NAMALWA (cell line): Measurements from ENCODE around the gene PCCA.
A peak's percentile ranks its signal among the peaks of the same experiment; 100 is the strongest.
"Not testable (repeated sequence)": the region's sequence is repeated elsewhere in the genome, so short reads cannot be mapped to it uniquely, and the experiment has no call there.

Experiments used
- DNase-seq: peaks from one replicate; pipeline ENCODE4 v3.0.0-alpha.2; 2015; ENCODE audit warnings: low spot score

Gene PCCA, protein sequence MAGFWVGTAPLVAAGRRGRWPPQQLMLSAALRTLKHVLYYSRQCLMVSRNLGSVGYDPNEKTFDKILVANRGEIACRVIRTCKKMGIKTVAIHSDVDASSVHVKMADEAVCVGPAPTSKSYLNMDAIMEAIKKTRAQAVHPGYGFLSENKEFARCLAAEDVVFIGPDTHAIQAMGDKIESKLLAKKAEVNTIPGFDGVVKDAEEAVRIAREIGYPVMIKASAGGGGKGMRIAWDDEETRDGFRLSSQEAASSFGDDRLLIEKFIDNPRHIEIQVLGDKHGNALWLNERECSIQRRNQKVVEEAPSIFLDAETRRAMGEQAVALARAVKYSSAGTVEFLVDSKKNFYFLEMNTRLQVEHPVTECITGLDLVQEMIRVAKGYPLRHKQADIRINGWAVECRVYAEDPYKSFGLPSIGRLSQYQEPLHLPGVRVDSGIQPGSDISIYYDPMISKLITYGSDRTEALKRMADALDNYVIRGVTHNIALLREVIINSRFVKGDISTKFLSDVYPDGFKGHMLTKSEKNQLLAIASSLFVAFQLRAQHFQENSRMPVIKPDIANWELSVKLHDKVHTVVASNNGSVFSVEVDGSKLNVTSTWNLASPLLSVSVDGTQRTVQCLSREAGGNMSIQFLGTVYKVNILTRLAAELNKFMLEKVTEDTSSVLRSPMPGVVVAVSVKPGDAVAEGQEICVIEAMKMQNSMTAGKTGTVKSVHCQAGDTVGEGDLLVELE

DNA sequence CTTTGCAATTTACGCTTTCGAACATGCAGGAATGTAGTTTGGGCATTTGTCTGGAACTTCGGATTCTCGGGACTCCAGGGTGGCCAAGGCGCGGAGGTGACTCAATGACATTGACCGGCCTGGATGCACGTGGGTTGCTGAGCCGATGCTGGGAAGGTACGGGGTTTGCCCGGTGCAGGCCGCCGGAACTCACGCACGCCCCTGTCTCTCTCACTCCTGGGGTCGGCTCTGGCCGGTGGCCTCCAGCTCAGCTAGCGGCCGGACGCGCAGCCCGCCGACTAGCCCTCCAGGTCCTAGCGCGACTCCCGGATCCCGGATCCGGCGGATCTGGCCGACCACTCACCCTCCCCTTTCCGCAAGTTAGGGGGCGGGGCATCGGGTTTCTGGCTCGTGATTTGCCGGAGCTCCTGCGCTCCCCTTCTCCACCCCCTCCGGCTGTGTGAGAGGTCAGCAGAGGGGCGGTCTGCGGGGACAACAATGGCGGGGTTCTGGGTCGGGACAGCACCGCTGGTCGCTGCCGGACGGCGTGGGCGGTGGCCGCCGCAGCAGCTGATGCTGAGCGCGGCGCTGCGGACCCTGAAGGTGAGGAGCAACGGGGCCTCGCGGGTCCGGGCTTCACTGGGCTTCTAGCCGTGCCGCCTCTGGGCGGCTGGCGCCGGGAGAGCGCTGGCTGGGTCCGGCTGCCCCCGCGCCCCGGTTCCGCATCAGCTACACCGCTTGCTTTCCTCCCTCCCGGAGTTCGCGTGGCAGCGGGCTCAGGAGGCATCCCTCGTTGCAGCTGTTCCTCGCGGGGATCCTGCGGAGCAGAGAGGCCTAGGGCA is at the start of gene PCCA:
Gene PCCA (plus strand): TSS at position 450 of the 821 bp plus-strand sequence. CDS start 28 bp downstream, at position 478.
- no peak for DNase-seq

DNA sequence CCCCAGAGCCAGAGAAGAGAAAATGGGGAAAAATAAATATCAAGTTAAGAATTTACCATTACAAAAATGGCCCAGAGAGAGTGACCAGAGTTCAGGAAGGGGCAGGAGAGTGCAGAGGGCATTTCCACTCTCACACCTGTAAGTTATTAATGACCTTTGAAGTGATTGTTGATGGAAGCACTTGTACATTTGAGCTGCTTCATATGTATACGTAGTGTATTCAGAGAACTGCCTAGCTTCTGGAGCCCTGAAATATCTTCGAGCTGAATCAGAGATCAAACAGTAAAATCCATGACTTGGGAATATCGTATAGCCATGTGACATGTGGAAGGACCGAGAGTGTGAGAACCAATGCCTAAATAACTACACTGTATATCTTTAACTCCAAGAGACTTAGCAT is 49.2 kb upstream of the PCCA start:
- DNase-seq, result no peak

DNA sequence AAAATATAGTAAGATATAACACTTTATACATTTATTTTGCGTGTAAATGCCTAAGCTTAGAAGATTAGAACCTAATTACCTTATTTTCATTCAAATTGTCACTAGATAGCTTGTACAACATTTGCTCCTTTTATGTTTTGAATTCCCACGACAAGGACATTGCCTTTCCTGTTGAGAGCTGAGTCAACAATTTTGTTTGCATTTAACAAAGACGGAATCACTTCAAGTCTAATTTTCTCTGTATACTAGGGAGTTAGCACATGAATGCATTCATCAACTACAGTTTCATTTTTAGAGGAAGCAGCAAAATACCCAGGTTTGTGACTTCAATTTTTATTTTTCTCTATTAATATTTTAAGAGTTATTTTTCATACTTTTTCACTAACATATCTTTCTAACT is 48.7 kb upstream of the PCCA start:
- no peak for DNase-seq

DNA sequence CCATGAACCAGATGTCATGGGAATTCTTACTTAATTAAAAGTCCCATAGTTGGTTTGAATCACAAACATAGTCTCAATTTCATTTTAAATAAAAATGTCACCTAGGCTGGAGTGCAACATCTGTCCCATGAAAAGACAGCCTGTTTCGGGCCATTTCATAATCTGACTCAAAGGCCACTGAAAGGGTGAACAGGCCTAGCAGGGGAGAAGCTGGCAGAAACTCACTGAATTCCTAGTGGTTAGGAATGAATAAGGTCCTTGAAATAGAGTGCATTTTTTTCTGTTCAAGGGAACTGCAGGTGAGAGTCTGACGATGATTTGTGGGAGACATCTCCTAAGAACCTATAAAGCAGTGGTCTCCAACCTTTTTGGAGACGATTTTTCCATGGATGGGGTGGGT is 44.0 kb upstream of the PCCA start:
- DNase-seq, result peak; percentile 1

DNA sequence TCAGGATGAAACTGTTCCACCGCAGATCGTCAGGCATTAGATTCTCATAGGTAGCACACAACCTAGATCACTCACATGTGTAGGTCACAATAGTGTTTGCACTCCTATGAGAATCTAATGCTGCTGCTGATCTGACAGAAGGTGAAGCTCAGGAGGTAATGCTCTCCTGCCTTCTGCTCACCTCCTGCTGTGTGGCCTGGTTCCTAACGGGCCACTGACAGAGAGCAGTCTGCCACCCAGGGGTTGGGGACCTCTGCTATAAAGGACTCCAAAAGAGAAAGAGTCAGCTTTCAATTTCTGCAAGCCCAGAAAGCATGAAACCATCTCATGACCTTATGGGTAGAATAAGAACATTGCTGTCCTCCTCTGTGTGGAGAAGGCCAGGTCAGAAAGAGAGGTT is 43.5 kb upstream of the PCCA start:
- DNase-seq, result peak; percentile 1

DNA sequence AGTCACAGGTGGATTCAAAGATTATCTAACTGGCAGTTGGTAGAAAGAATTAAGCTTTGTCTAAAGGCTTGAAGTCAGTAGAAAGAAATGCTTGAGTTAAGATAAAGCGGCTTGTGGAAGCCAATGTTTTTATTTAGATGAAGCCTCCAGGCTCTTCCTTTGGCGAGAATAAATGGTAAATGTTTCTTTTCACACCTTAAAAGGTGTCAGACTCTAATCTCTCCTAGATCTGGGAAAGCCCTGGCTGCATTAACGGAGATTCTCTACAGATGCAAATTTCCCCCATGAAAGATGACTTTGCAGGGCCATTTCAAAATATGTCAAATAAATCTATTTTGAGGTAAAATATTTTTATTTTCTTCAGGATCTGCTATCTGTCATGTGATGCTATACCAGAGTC is 37.8 kb upstream of the PCCA start:
- no peak for DNase-seq

DNA sequence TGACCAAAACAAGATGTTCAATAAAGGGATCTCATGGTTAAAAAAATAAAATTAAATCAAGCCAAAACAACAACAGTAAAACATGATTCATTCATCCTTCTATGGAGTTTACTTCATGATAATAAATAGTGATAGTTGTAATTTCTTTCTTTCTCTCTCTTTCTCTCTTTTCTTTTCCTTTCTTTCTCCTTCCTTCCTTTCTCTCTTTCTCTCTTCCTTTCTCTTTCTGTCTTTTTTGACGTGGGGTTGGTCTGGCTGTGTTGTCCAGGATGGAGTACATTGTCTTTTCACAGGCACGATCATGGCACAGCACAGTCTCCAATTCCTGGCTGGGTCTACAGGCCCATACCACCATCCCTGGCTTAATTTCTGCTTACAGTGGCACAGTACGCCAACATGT is 29.1 kb upstream of the PCCA start:
- no peak for DNase-seq

DNA sequence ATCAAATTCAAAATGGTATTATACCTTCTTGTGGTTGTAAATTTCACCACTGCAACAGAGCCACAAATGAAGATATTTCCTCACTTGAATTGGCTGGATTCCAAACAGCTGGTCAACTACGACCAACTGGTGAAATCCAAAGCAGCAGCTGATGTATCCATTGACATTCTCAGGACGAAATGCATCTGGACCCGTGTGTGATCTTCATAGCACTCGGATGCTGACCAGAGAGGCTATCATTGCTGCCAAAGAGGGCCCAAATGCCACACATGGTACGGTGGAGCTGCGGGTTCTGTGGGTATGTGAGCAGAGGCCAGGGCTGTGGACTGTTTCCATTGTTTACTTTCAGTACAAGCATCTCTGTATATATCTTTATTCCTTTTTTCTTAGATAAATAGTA is 25.6 kb upstream of the PCCA start:
- peak; percentile 4 for DNase-seq

DNA sequence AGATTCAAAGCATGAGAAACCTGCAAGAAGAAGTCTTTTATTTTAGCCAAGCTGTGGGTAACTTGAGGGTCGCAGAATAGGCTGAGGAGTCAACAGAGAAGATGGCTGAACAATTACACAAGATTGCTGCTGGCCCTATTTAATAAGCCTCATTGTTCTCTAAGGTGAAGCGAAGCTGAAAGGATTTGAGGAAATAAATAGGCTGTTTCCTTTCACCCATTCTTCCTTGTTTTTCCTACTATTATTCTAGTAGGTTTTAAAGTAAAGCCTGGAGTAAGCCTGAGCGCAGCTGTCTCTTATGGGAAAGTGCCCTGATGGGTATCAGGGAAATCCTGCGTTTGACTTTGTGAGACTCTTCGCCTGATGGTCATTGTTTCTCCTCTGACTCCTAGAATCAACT is 25.0 kb upstream of the PCCA start:
- peak; percentile 0 for DNase-seq

DNA sequence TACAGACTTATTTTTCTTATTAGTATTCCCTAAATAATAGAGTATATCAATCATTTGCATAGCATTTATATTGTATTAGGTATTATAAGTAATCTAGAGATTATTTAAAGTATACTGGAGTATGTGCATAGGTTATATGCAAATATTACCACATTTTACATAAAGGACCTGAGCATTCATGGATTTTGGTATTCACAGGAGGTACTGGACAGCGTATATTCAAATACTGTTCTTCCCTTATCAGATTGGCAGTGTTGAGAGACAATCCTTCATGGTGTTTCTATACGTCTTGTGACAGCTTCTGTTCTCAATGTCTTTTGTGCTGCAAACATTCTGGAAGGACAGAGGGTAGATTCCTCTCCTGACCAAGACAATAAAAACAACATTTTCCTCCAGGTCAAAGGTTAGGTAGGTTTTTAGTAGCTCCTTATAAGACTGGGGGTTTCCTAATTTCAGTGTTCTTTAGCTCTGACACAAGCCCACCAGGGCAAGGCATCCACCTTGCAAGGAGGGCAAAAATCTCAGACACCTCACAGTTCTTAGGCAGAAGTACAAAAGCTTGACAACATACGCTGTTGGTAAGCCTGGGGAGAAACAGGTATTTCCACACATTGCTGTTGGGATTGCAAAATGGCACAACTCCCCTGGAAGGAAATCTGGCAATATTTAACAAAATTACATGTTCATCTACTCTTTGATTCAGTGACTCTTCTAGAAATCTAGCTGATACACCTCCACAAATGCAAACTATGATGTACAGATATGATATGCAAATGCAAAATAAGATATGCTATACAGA is 20.6 kb upstream of the PCCA start:
- DNase-seq, result peak; percentile 1

DNA sequence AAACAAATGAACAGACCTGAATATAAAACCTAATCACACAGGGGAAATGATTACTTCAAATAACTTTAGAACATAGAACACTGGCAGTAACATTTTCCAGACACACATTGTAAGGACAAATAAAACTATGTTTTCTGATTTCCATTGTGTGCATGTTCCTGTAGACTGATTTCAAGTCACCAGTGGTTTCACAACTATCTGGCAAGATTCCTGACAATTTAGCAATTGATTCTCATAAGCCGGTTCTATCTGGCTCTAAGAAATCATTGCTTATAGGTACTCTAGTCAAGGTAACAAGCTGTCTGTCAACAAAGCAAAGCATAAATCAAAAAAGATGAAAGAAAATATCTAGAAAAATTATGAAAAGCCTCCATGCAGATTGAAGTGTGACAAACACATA is 19.6 kb upstream of the PCCA start:
- no peak for DNase-seq

DNA sequence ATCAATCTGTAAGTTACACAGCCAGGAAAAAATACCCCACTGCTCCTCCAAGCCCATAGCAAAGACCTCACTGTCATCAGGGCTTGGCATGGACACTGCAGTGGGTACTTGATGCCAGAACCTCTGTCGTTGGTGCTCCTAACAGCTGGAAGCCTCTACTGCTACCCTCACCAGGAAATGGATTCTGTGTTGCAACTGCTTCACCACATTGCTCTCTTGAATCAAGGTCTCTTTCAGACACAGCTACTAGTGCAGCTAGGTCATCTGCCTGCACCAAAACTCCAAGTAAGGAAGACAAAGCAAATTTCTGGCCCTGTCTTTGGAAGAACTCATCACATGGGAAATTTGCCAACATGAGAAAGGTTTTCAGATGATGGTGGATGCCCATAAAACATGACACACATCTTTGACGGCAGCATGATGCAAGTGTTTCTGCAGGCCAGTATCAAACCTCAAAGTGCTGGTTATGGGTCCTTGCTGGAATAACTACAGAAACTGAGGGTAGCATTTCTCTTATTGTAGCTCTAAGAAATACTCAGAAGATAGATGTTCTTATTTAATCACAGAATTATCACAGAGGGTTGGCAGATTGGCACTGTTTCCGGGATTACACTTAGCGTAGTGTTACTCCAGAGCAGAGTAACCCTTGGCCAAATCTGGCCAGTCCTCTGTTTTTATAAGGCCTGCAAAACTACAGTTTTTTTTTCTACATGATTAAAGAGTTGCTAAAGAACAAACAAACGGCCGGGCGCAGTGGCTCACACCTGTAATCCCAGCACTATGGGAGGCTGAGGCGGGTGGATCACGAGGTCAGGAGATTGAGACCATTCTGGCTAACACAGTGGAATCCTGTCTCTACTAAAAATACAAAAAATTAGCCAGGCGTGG is 12.9 kb upstream of the PCCA start:
- DNase-seq, result no peak

DNA sequence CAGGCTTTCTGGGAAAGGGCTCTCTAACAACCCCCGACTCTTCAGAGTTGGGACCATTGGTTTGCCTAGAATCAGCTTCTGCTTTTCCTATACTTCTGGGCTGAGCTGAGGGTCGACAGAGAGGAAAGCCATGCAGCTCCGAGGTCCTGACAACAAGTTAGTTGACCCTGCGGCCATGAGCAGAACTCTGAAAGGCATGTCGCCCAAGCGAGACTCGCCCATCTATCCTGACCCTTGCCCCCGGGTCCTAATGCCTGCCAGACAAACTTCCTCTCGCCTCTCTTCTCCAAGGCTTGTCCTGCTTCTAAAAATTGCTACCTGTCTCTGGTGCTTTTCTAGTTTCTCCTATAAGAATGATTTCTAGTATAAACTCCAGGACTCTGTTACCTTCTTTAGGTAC is 9.9 kb upstream of the PCCA start:
- DNase-seq, result not testable (repeated sequence)

DNA sequence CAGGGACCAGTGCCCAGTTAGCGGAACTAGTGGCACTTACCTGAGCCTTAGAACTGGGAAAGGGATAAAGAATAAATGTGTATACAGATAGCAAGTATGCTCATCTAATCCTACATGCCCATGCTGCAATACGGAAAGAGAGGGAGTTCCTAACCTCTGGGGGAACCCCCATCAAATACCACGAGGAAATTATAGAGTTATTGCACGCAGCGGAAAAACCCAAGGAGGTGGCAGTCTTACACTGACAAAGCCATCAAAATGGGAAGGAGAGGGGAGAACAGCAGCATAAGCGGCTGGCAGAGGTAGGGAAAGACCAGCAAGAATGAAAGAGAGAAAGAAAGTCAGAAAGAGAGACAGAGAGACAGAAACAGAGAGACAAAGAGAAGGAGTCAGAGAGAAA is 5.5 kb upstream of the PCCA start:
- not testable (repeated sequence) for DNase-seq

DNA sequence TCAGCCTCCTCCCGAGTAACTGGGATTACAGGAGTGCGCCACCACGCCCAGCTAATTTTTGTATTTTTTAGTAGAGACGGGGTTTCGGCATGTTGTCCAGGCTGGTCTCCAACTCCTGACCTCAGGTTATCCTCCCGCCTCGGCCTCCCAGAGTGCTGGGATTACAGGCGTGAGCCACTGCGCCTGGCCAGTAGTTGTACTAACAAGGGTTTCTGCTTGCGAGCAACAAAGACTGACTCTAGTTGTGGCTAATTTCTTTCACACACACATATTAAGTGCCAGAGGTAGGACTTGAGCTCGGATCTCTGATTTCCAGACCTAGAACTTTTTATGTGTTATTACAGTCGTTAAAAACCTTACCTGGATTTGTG is 635 bp upstream of the PCCA start:
- DNase-seq, result no peak

DNA sequence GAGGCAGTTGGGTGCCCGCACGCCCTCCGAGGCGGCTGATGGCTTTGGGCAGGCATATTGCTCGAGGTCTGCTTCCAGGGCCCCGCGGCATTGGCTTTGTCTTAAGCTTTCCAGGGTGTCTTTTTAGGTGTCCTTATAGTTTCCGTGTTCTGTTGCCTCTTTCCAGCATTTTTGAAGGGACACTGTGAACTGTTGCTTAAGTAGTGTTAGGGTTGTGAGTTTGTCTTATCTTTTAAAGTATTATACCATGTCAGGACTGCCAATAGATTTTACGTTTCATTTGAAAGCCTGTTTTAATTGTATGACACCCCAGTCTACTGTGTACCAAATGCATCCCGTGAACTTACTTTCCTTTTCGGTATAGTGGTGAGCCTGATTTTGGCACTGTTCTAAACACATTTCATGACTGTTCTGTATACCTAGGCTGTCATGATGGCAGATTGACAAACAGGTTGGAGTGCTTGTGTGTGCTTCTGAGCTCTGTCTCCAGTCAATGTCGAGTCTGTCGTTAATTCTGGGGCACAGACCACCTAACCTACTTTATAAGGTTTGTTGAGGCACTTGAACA is 656 bp downstream of the PCCA start:
- DNase-seq, result no peak

DNA sequence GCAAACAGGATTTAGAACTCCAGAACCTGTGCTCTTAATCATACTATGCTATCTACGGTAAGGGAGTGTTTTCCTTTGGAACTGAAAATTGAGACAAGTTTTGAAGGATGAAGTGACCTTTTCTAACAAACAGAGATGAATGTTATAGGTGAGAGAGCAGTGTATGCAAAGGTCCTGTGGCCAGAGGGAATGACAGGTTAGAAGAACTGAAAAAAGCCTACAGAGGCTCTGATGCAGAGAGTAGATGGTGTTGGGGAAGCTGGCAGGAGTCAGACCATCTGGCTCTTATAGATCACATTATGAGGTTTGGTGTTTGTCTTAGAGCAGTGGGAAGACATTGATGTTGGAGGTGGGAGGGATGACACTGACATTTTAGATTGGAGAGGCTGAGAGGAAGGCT is 2.0 kb downstream of the PCCA start:
- DNase-seq, result no peak

DNA sequence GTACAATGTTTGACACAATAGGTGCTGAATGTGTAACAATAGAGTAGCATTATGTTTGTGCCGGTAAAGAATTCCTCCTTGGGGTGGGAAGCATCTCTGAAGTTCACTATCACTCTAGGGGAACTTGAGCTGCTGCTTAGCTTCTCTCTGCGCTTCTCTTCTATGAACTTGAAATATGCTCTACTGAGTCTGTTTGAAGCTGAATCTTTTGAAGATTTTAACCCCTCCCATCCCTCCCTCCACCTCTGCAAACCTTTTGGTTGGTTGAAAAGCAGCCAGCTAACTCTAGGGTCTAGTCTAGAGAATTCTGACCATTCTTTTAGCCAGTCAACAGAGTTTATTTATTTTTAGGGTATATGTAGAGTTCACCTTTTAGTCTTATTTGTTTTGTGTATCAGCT is 2.5 kb downstream of the PCCA start:
- DNase-seq, result no peak

DNA sequence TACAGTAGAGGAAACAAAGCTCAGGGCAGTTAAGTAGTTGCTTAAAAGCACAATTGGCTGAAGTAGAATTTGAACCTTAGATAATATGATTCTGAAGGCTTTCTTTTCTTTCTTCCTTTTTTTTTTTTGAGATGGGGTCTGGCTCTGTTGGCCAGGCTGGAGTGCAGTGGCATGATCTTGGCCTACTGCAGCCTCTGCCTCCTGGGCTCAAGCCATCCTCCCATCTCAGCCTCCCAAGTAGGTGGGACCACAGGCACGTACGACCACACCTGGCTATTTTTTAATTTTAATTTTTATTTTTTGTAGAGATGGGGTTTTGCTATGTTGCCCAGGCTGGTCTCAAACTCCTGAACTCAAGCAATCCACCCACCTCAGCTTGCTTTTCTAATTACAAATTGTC is 3.4 kb downstream of the PCCA start:
- DNase-seq, result not testable (repeated sequence)

DNA sequence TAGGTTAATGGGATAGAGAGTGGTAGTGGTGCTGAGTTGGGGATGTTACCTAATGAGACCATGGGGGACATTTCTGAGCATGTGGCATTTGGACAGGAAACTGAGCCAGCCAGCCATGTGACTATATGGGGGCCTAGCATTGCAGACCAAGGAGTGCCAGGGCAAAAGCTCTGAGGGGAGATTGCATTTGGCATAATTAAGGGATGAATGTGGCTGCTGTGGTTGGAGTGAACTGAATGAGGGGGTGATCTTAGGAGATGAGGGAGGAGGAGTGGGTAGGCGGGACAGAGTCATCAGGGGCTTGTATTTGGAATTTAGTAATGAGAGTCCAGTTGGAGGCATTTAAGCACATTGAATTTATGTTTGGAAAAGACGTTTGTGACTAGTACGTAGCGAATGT is 6.6 kb downstream of the PCCA start:
- DNase-seq, result no peak

DNA sequence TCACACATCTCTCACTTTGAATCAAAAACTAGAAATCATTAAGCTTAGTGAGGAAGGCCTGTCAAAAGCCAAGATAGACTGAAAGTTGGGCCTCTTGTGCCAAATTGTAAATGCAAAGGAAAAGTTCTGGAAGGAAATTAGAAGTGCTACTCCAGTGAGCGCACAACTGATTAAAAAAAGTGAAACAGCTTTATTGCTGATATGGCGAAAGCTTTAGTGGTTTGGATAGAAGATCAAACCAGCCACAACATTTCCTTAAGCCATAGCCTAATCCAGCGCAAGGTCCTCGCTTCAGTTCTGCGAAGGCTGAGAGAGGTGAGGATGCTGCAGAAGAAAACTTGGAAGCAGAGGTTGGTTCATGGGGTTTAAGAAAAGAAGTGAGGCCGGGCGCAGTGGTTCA is 7.6 kb downstream of the PCCA start:
- no peak for DNase-seq
